Measurements from ENCODE around the gene CES2. TPM values are rescaled to one million over a fixed set of nuclear protein-coding genes. Genes with fewer than 3 reads are reported as not detected.
A peak's percentile ranks its signal among the peaks of the same experiment; 100 is the strongest.

The CES2 gene
- total and polyA plus RNA-seq, 10 of the 15 experiments (the other 5 are each of a cell fraction or from before 2014, with no cell fraction given): 1.6 to 33.7 (median 21.0) TPM

DNA sequence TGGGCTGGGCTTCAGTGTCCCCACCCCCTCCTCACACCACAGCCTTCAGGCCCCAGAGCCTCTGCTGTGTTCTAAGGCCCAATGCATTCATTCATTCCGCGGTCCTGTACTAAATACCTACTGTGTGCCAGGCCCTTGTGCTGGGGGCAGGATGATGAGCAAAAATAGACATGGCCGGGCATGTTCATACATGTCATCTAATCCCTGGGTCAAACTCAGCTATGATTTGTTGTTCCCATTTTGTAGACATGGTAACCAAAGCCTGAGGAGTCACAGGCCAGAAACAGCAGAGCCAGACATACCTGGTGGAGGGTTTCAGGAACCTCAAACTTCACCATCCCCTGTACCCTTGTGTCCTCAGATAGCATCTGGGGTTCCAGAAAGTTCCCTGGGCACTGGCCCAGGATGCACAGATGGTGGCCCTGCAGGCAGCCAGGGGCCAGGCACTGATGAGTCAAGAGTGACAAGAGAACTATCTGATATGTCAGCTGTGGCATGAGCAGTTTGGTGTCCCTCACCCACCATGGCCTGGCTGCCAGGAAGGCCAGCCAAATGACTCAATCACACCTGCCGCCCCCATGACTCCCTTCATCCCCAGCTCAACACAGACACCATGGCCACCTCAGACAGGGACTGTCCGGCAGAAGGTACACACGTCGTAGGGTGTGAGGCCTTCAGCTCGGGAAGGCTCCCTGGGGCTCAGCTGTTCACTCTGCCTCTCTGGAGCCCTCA lies 7.2 kb upstream of the CES2 start:
- no TSS peak for BruUV-seq (replicated peaks)
- WGBS (ENCODE audit: insufficient coverage, insufficient replicate concordance, low lambda C conversion rate, missing lambda C conversion rate): 91% methylated on average over 8 of the region's 8 CpGs
- Histone ChIP-seq H3K36me3 (ENCODE audit: control insufficient read depth in 2 of 2, insufficient read depth in 2 of 2, low read length in 1 of 2) (no peaks in the 10 kb centered on the region), H3K9ac (ENCODE audit: control insufficient read depth, insufficient read depth, low read length) (no peak overlapping the region), H3K9me3 (replicated peaks; ENCODE audit: control insufficient read depth, insufficient read depth, low read length) (no peaks in the 10 kb centered on the region), H4K20me1 (ENCODE audit: control insufficient read depth, insufficient read depth) (no peaks in the 10 kb centered on the region), H3K4me1 (ENCODE audit: control insufficient read depth, insufficient read depth, low read length) (peaks cover 29% of the 10 kb centered on the region), H3K4me2 (ENCODE audit: control insufficient read depth, insufficient read depth) (no peak overlapping the region), H3K79me2 (ENCODE audit: control insufficient read depth, insufficient read depth, low read length) (peaks cover 4% of the 10 kb centered on the region), H3K27ac (ENCODE audit: control insufficient read depth, insufficient read depth) (no peak overlapping the region; the same call in 1 of the 2 replicates), H3K27me3 (replicated peaks in 1 of 2; ENCODE audit: control insufficient read depth in 2 of 2, insufficient read depth in 2 of 2, low read length in 1 of 2) (no peaks in the 10 kb centered on the region; a peak in 2 of 4 replicates), H2AFZ (ENCODE audit: control insufficient read depth, low read depth, low read length) (no peak overlapping the region), H3K4me3 (no peak overlapping the region)
- no peak for FAIRE-seq
- no peak for DNase-seq (ENCODE audit: low read depth, low spot score)
- in situ Hi-C loops (cut with MboI) (no loop called here), intact Hi-C loops (cut with micrococcal nuclease; ENCODE audit: unreplicated experiment) (loop anchor here (1.0 to 5.0 kb wide), 2 partner anchors 33 to 176 kb away; partner anchors contain the start of gene DYNC1LI2)
- no peak; the same call in 1 of the 3 replicates for ATAC-seq
- SMC1A ChIA-PET (ENCODE audit: uncharacterized antibody, unreplicated experiment): interaction anchor here (0.6 to 1.9 kb wide), 7 partner anchors 11 to 110 kb away, joined by 3 to 9 read pairs (median 4); no protein-coding TSS in a partner anchor
- CTCF ChIA-PET: interaction anchor here (0.9 to 6.7 kb wide), 12 partner anchors 16 to 97 kb away, joined by 3 to 77 read pairs (median 4); partner anchors contain the start of genes NAE1 and PDP2
- TF ChIP-seq POLR2A (IDR thresholded peaks at IDR 0.05; ENCODE audit: low read depth, low read length) (peak; percentile 44), ZBTB33 (IDR thresholded peaks at IDR 0.05) (no peak)
- POLR2A ChIA-PET: interaction anchor here (0.5 to 0.6 kb wide), 2 partner anchors 9 to 93 kb away, joined by 3 read pairs; no protein-coding TSS in a partner anchor
- RAD21 ChIA-PET (ENCODE audit: unreplicated experiment): interaction anchor here (0.5 to 1.6 kb wide), 8 partner anchors 9 to 318 kb away, joined by 3 to 7 read pairs (median 4); partner anchors contain the start of genes CDH16 and NAE1
